H1 (cell line): Measurements from ENCODE around the gene QSOX2. TPM values are rescaled to one million over a fixed set of nuclear protein-coding genes. Genes with fewer than 3 reads are reported as not detected.

Experiments
- CTCF ChIA-PET: fragments of 300-600 bp; sonication (Branson Sonifier 250); formaldehyde crosslinking; loops from one replicate; lab custom pipeline; 2021; ENCODE audit not compliant: partially characterized antibody; lab: Charles Lee
- POLR2A ChIA-PET: fragments of 300-600 bp; sonication (Branson Sonifier 250); formaldehyde crosslinking; loops from one replicate; lab custom pipeline; 2021; ENCODE audit warnings: inconsistent platforms; ENCODE audit not compliant: partially characterized antibody; lab: Charles Lee
- DNase-seq, 2 experiments: peaks; one replicate each; pipeline versions ENCODE4 v3.0.0 to v3.0.0-alpha.2; 2010 to 2022; ENCODE audit warnings: low spot score in 2 of 2, low read depth in 1 of 2, mixed read lengths in 1 of 2
- FAIRE-seq: peaks from 2 replicates; lab custom pipeline; 2011; peaks lifted over from hg19 to GRCh38; lab: Jason Lieb, UNC
- H2AFZ ChIP-seq: 2 replicates; pipeline ENCODE4 v1.8.1; 2012; ENCODE audit warnings: low read length, inconsistent platforms
- H2AK5ac ChIP-seq: 2 replicates; pipeline ENCODE4 v1.6.1; 2013; ENCODE audit warnings: low read depth, low read length
- H2BK120ac ChIP-seq: replicated peaks from 2 replicates; pipeline ENCODE3; 2013; ENCODE audit warnings: low read depth, low read length, inconsistent platforms
- H2BK12ac ChIP-seq: 2 replicates; pipeline ENCODE4 v1.6.1; 2013; ENCODE audit warnings: low read depth, low read length
- H2BK15ac ChIP-seq: 2 replicates; pipeline ENCODE4 v1.6.1; 2013; ENCODE audit warnings: low read length
- H2BK20ac ChIP-seq: 2 replicates; pipeline ENCODE4 v1.6.1; 2013; ENCODE audit warnings: low read length
- H2BK5ac ChIP-seq: 2 replicates; pipeline ENCODE4 v1.6.1; 2013; ENCODE audit warnings: low read depth, low read length
- H3K14ac ChIP-seq: 2 replicates; pipeline ENCODE4 v1.6.1; 2013; ENCODE audit warnings: inconsistent platforms; ENCODE audit not compliant: insufficient read length
- H3K18ac ChIP-seq: 2 replicates; pipeline ENCODE4 v1.6.1; 2013; ENCODE audit warnings: low read length; ENCODE audit errors: extremely low read depth
- H3K23ac ChIP-seq: 2 replicates; pipeline ENCODE4 v1.6.1; 2013; ENCODE audit warnings: inconsistent platforms; ENCODE audit not compliant: insufficient read length
- H3K23me2 ChIP-seq: 2 replicates; pipeline ENCODE4 v1.6.1; 2013; ENCODE audit warnings: low read depth, low read length
- H3K27ac ChIP-seq: 2 replicates; pipeline ENCODE4 v1.6.1; 2011; ENCODE audit warnings: low read depth, low read length, inconsistent platforms
- H3K27me3 ChIP-seq, 4 experiments: replicated peaks in 1 of 4; 1 replicate in 1 of 4; 2 replicates in 3 of 4; pipeline versions ENCODE4 v1.6.1 to v1.8.1; 2011 to 2013; ENCODE audit warnings: low read length in 3 of 4, mild to moderate bottlenecking in 3 of 4, inconsistent platforms in 2 of 4, mixed read lengths in 2 of 4, moderate library complexity in 1 of 4; ENCODE audit not compliant: control insufficient read depth in 3 of 4, insufficient read depth in 3 of 4; ENCODE audit errors: extremely low read depth in 1 of 4
- H3K36me3 ChIP-seq, 4 experiments: 2 replicates each; pipeline versions ENCODE4 v1.6.1 to v1.8.1; 2011 to 2013; ENCODE audit warnings: mild to moderate bottlenecking in 4 of 4, low read length in 3 of 4, moderate library complexity in 2 of 4, control low read depth in 1 of 4, inconsistent platforms in 1 of 4; ENCODE audit not compliant: insufficient read depth in 4 of 4, control insufficient read depth in 2 of 4
- H3K4ac ChIP-seq: replicated peaks from 2 replicates; pipeline ENCODE3; 2013; ENCODE audit warnings: low read length, low read depth, mixed read lengths, inconsistent platforms; ENCODE audit not compliant: insufficient read length
- H3K4me1 ChIP-seq, 4 experiments: replicated peaks in 1 of 4; 1 replicate in 1 of 4; 2 replicates in 3 of 4; pipeline versions ENCODE4 v1.6.1 to v1.8.1; 2011 to 2013; ENCODE audit warnings: low read length in 3 of 4, inconsistent platforms in 2 of 4, mixed read lengths in 1 of 4; ENCODE audit not compliant: insufficient read depth in 4 of 4, control insufficient read depth in 3 of 4
- H3K4me2 ChIP-seq, 2 experiments: 2 replicates each; pipeline versions ENCODE4 v1.6.1 to v1.8.1; 2011 to 2013; ENCODE audit warnings: low read depth in 2 of 2, low read length in 2 of 2, control low read depth in 1 of 2, inconsistent platforms in 1 of 2, mild to moderate bottlenecking in 1 of 2; ENCODE audit not compliant: insufficient read depth in 1 of 2
- H3K4me3 ChIP-seq, 4 experiments: fragments of 200-600, 300-600 bp in 1 of 4; sonication (generic), shearing (Covaris generic), sonication (Bioruptor Twin) in 1 of 4; 2 replicates each; pipeline versions ENCODE4 v1.5.1 to v1.8.1; 2011 to 2016; ENCODE audit warnings: low read length in 4 of 4, low read depth in 3 of 4, control low read depth in 2 of 4, inconsistent platforms in 2 of 4, mild to moderate bottlenecking in 2 of 4, mixed read lengths in 1 of 4, moderate library complexity in 1 of 4; ENCODE audit not compliant: insufficient read depth in 2 of 4; ENCODE audit errors: extremely low read depth in 1 of 4
- H3K56ac ChIP-seq: replicated peaks from 2 replicates; pipeline ENCODE3; 2013; ENCODE audit warnings: low read depth, mild to moderate bottlenecking, mixed read lengths, low read length, inconsistent platforms; ENCODE audit not compliant: insufficient read length
- H3K79me1 ChIP-seq: 2 replicates; pipeline ENCODE4 v1.6.1; 2013; ENCODE audit warnings: low read depth, low read length, control low read depth
- H3K79me2 ChIP-seq, 2 experiments: 2 replicates each; pipeline versions ENCODE4 v1.6.1 to v1.8.1; 2012 to 2013; ENCODE audit warnings: low read length in 2 of 2, mild to moderate bottlenecking in 2 of 2, inconsistent platforms in 1 of 2; ENCODE audit not compliant: insufficient read depth in 2 of 2, control insufficient read depth in 1 of 2
- H3K9ac ChIP-seq, 4 experiments: replicated peaks in 1 of 4; 1 replicate in 1 of 4; 2 replicates in 3 of 4; pipeline versions ENCODE4 v1.6.1 to v1.8.1; 2011 to 2013; ENCODE audit warnings: low read depth in 3 of 4, low read length in 3 of 4, control low read depth in 2 of 4, mild to moderate bottlenecking in 2 of 4, moderate library complexity in 2 of 4, inconsistent platforms in 1 of 4; ENCODE audit errors: extremely low read depth in 1 of 4
- H3K9me3 ChIP-seq, 2 experiments: 2 replicates each; pipeline versions ENCODE4 v1.6.1 to v1.8.1; 2012 to 2013; ENCODE audit warnings: mild to moderate bottlenecking in 2 of 2, moderate library complexity in 2 of 2, control low read depth in 1 of 2, inconsistent platforms in 1 of 2, low read depth in 1 of 2, low read length in 1 of 2, mixed read lengths in 1 of 2; ENCODE audit not compliant: insufficient read depth in 2 of 2
- H4K20me1 ChIP-seq, 2 experiments: replicated peaks in 1 of 2; 2 replicates each; pipeline versions ENCODE3 to v1.8.1; 2011 to 2013; ENCODE audit warnings: inconsistent platforms in 2 of 2, low read length in 2 of 2, mild to moderate bottlenecking in 1 of 2; ENCODE audit not compliant: insufficient read depth in 2 of 2, control insufficient read depth in 1 of 2
- H4K5ac ChIP-seq: 2 replicates; pipeline ENCODE4 v1.6.1; 2013; ENCODE audit warnings: low read length, low read depth, mixed read lengths, inconsistent platforms; ENCODE audit not compliant: insufficient read length
- H4K8ac ChIP-seq: 2 replicates; pipeline ENCODE4 v1.8.0; 2013; ENCODE audit warnings: mild to moderate bottlenecking, moderate library complexity, low read length, inconsistent platforms; ENCODE audit not compliant: insufficient read depth; ENCODE audit errors: extremely low read depth
- H4K91ac ChIP-seq: replicated peaks from 2 replicates; pipeline ENCODE3; 2013; ENCODE audit warnings: low read length, mixed read lengths, inconsistent platforms; ENCODE audit not compliant: insufficient read length
- ATF3 ChIP-seq: IDR thresholded peaks from 2 replicates; pipeline ENCODE4 v1.6.1; 2011; ENCODE audit warnings: low read depth, mild to moderate bottlenecking, low read length; ENCODE audit not compliant: insufficient read depth
- CEBPB ChIP-seq: IDR thresholded peaks from 2 replicates; pipeline ENCODE4 v1.6.1; 2012; ENCODE audit warnings: low read depth, low read length
- CHD2 ChIP-seq: IDR thresholded peaks from 2 replicates; pipeline ENCODE4 v1.6.1; 2012; ENCODE audit warnings: low read length, improper control_type of control experiment
- CREB1 ChIP-seq: IDR thresholded peaks from 2 replicates; pipeline ENCODE4 v1.6.1; 2012; ENCODE audit warnings: inconsistent platforms
- CTBP2 ChIP-seq: IDR thresholded peaks from 2 replicates; pipeline ENCODE4 v1.7.0; 2011; ENCODE audit warnings: borderline replicate concordance, mild to moderate bottlenecking, moderate library complexity, mixed read lengths, low read length; ENCODE audit not compliant: insufficient read depth, insufficient read length
- EGR1 ChIP-seq: IDR thresholded peaks from 2 replicates; pipeline ENCODE4 v1.6.1; 2011; ENCODE audit warnings: low read depth, low read length, borderline replicate concordance
- EZH2 ChIP-seq: fragments of 200-600 bp; sonication (generic); IDR thresholded peaks from 2 replicates; pipeline ENCODE4 v1.7.1; 2012; ENCODE audit warnings: low read depth, mild to moderate bottlenecking, moderate library complexity, low read length, inconsistent platforms; ENCODE audit not compliant: severe bottlenecking
- GABPA ChIP-seq: IDR thresholded peaks from 2 replicates; pipeline ENCODE4 v1.6.1; 2011; ENCODE audit warnings: mild to moderate bottlenecking, low read length, moderate library complexity, borderline replicate concordance; ENCODE audit not compliant: insufficient read depth
- HDAC2 ChIP-seq, 2 experiments: fragments of 300-600 bp in 1 of 2; sonication (generic) in 1 of 2; IDR thresholded peaks; 2 replicates each; pipeline ENCODE4 v1.6.1; 2011 to 2012; ENCODE audit warnings: low read depth in 2 of 2, low read length in 2 of 2, mild to moderate bottlenecking in 2 of 2, moderate library complexity in 2 of 2, borderline replicate concordance in 1 of 2, inconsistent platforms in 1 of 2
- JUN ChIP-seq: IDR thresholded peaks from 2 replicates; pipeline ENCODE4 v1.6.1; 2011; ENCODE audit warnings: low read depth, mild to moderate bottlenecking, improper control_type of control experiment, low read length
- POU5F1 ChIP-seq: IDR thresholded peaks from 2 replicates; pipeline ENCODE4 v1.6.1; 2011; ENCODE audit warnings: low read depth, mild to moderate bottlenecking, low read length, moderate library complexity
- SP1 ChIP-seq: IDR thresholded peaks from 2 replicates; pipeline ENCODE4 v1.6.1; 2011; ENCODE audit warnings: low read depth, low read length
- SUZ12 ChIP-seq: fragments of 200-600 bp; sonication (generic); IDR thresholded peaks from 2 replicates; pipeline ENCODE4 v1.6.1; 2012; ENCODE audit warnings: mild to moderate bottlenecking, inconsistent platforms, low read length, moderate library complexity, mixed read lengths
- WGBS, 2 experiments: shearing (Covaris generic) in 1 of 2; methylation state at CpG; one replicate each; pipeline versions ENCODE4 v1.1.6 to v1.1.7; 2013 to 2015; ENCODE audit warnings: low lambda C conversion rate in 2 of 2, mixed read lengths in 2 of 2, inconsistent platforms in 1 of 2, low coverage in 1 of 2, missing lambda C conversion rate in 1 of 2; ENCODE audit not compliant: insufficient replicate concordance in 2 of 2, insufficient coverage in 1 of 2, insufficient read length in 1 of 2; ENCODE audit errors: extremely low coverage in 1 of 2, missing lambda C conversion rate in 1 of 2; 5-methylcytosine and 5-hydroxymethylcytosine counted together
- polyA plus RNA-seq, 7 experiments: library from polyadenylated mRNA; depleted of rRNA in 3 of 7; stranded (reverse) in 5 of 7; unstranded in 2 of 7; fragments of >200 nt in 5 of 7; fragments of 200-250 nt in 2 of 7; gene quantifications; 1 replicate in 5 of 7; 2 replicates in 1 of 7; 4 replicates in 1 of 7; pipeline versions ENCODE4 v1.2.1 to v1.2.3, GENCODE V29; 2011 to 2013; ENCODE audit warnings: missing spikeins in 2 of 7, mixed read lengths in 2 of 7
- total RNA-seq: library from RNA; stranded (reverse); fragmentation: NEBNext Ultra II Directional; extraction: Animal tissue kit (Norgen Biotek cat#: 25700); gene quantifications from 2 replicates; pipeline ENCODE4 v1.2.1, GENCODE V29; 2021

The QSOX2 gene
- total and polyA plus RNA-seq, 2 of the 8 experiments (the other 6 are each of a cell fraction or from before 2014, with no cell fraction given): 18.0 to 28.6 TPM

- Histone ChIP-seq H3K18ac (no peak overlapping the region), H2BK120ac (no peak overlapping the region), H3K27me3 (peaks cover 86 to 99% (median 97%) of the 10 kb centered on the region in 4 experiments), H3K14ac (no peak overlapping the region), H3K4ac (no peak overlapping the region), H4K8ac (no peak overlapping the region), H3K27ac (no peak overlapping the region), H3K36me3 (peaks cover 0 to 17% (median 0%) of the 10 kb centered on the region in 4 experiments; a peak in 1 of 8 replicates), H2AFZ (no peak overlapping the region), H2BK5ac (no peak overlapping the region), H2AK5ac (no peak overlapping the region), H3K23ac (no peak overlapping the region), H2BK20ac (no peak overlapping the region), H4K20me1 (peaks cover 27 to 45% of the 10 kb centered on the region in 2 experiments), H4K5ac (no peak overlapping the region), H3K79me2 (no peaks in the 10 kb centered on the region), H3K9ac (no peak overlapping the region), H3K4me3 (no peak overlapping the region), H2BK15ac (no peak overlapping the region), H3K56ac (no peak overlapping the region), H3K9me3 (no peaks in the 10 kb centered on the region; a peak in 1 of 4 replicates), H3K4me1 (peaks cover 7 to 31% (median 22%) of the 10 kb centered on the region in 4 experiments), H4K91ac (no peak overlapping the region), H3K4me2 (no peak overlapping the region), H3K23me2 (peaks cover 12% of the 10 kb centered on the region; the same call in 1 of the 2 replicates), H2BK12ac (no peak overlapping the region), H3K79me1 (0 out of 2 replicates have a peak, but pooled peaks cover 4% of the 10 kb centered on the region)
- DNase-seq (no peak), FAIRE-seq (no peak)
- ChIA-PET POLR2A (interaction anchor here (0.9 to 1.4 kb wide), 3 partner anchors 12 to 16 kb away, joined by 3 to 4 read pairs (median 4); no protein-coding TSS in a partner anchor), CTCF (interaction anchor here (0.7 to 4.3 kb wide), 4 partner anchors 10 to 31 kb away, joined by 3 to 18 read pairs (median 4); no protein-coding TSS in a partner anchor)
- WGBS, 2 experiments: 57% methylated on average over 13 of the region's 13 CpGs; no CpG with 5 or more reads in 1 of the 2 experiments
- TF ChIP-seq SP1: no peak
- TF ChIP-seq CTBP2: no peak
- TF ChIP-seq ATF3: no peak
- no peak for TF ChIP-seq CEBPB
- no peak for TF ChIP-seq CREB1
- peak; percentile 74; the same call in 1 of the 2 replicates for TF ChIP-seq SUZ12
- no peak for TF ChIP-seq CHD2
- no peak for TF ChIP-seq JUN
- TF ChIP-seq GABPA: no peak
- TF ChIP-seq EGR1: no peak
- TF ChIP-seq EZH2: peak; percentile 60
- TF ChIP-seq HDAC2 (IDR thresholded peaks at IDR 0.05; ENCODE audit: borderline replicate concordance in 1 of 2, low read depth in 2 of 2, low read length in 2 of 2): no peak
- no peak for TF ChIP-seq POU5F1
Measured at GRCh38 chr9:136201174-136201573, 44.4 kb downstream of the QSOX2 start.
